Raji (cell line): ENCODE measurements around the gene FAM53A.

Experiments used
- POLR2A ChIP-seq: IDR thresholded peaks from 2 replicates; pipeline ENCODE4 v1.6.1; 2011; ENCODE audit warnings: low read depth, low read length, control low read depth; ENCODE audit not compliant: insufficient read depth

Gene FAM53A

GRCh38 chr4:1721003-1721665 lies 37.0 kb upstream of the FAM53A start, which contains the start of the genes TACC3 and TMEM129:
Gene TACC3, plus strand, starts transcription at chr4:1721521. Its CDS starts 1,901 bp downstream, at chr4:1723422.
Gene TMEM129, minus strand, starts transcription at chr4:1721323. Its CDS starts 486 bp downstream, at chr4:1720837.
- TF ChIP-seq POLR2A = peak; percentile 57

GRCh38 chr4:1720163-1720983 lies 36.3 kb upstream of the FAM53A start:
- no peak for TF ChIP-seq POLR2A

- TF ChIP-seq POLR2A = 0 out of 2 replicates have a peak, but pooled peaks have one; percentile 35
Measured at GRCh38 chr4:1718095-1718850, 34.2 kb upstream of the FAM53A start.

GRCh38 chr4:1717129-1718094 lies 33.3 kb upstream of the FAM53A start:
- peak; percentile 25; the same call in 1 of the 2 replicates for TF ChIP-seq POLR2A

GRCh38 chr4:1716065-1716945 lies 32.2 kb upstream of the FAM53A start:
- no peak for TF ChIP-seq POLR2A

GRCh38 chr4:1715002-1715758 lies 31.1 kb upstream of the FAM53A start:
- TF ChIP-seq POLR2A = peak; percentile 36

GRCh38 chr4:1714303-1715001 lies 30.3 kb upstream of the FAM53A start:
- TF ChIP-seq POLR2A = no peak

GRCh38 chr4:1713003-1713851 lies 29.1 kb upstream of the FAM53A start:
- 0 out of 2 replicates have a peak, but pooled peaks have one; percentile 3 for TF ChIP-seq POLR2A

- TF ChIP-seq POLR2A = peak; percentile 85
Measured at GRCh38 chr4:1712216-1713002, 28.3 kb upstream of the FAM53A start, which contains the start of gene SLBP. Gene SLBP, minus strand, starts transcription at chr4:1712319. Its CDS starts 131 bp downstream, at chr4:1712188.

- no peak for TF ChIP-seq POLR2A
Measured at GRCh38 chr4:1711571-1712215, 27.6 kb upstream of the FAM53A start.
